ENCODE data around the gene UNKL.

The UNKL gene

GRCh38 chr16:1367486-1368174 is 46.9 kb downstream of the UNKL start:
- peaks cover 54% of the 10 kb centered on the region for H3K36me3 ChIP-seq (ENCODE audit: control insufficient read depth, insufficient read depth, low read length)
- no peak overlapping the region for H3K9ac ChIP-seq (ENCODE audit: low read length)
- no peaks in the 10 kb centered on the region for H3K4me1 ChIP-seq (ENCODE audit: control insufficient read depth, insufficient read depth, low read length)
- H3K27ac ChIP-seq (ENCODE audit: low read depth, low read length): no peak overlapping the region
- no peaks in the 10 kb centered on the region for H3K27me3 ChIP-seq (ENCODE audit: control insufficient read depth, insufficient read depth, low read length)
- no peaks in the 10 kb centered on the region for H3K9me3 ChIP-seq (ENCODE audit: control insufficient read depth, insufficient read depth, low read depth, low read length)
- no peak overlapping the region for H3K4me3 ChIP-seq (ENCODE audit: low read depth, low read length)

- Histone ChIP-seq H3K27ac (ENCODE audit: low read depth, low read length) (no peak overlapping the region), H3K27me3 (ENCODE audit: control insufficient read depth, insufficient read depth, low read length) (no peaks in the 10 kb centered on the region), H3K4me1 (ENCODE audit: control insufficient read depth, insufficient read depth, low read length) (no peaks in the 10 kb centered on the region), H3K9me3 (ENCODE audit: control insufficient read depth, insufficient read depth, low read depth, low read length) (no peaks in the 10 kb centered on the region), H3K36me3 (ENCODE audit: control insufficient read depth, insufficient read depth, low read length) (peaks cover 62% of the 10 kb centered on the region), H3K9ac (ENCODE audit: low read length) (no peak overlapping the region), H3K4me3 (ENCODE audit: low read depth, low read length) (no peak overlapping the region)
Measured at GRCh38 chr16:1366712-1367299, 47.7 kb downstream of the UNKL start.

- H3K36me3 ChIP-seq (ENCODE audit: control insufficient read depth, insufficient read depth, low read length): peaks cover 60% of the 10 kb centered on the region
- no peak overlapping the region for H3K9ac ChIP-seq (ENCODE audit: low read length)
- H3K27ac ChIP-seq (ENCODE audit: low read depth, low read length): no peak overlapping the region
Measured at GRCh38 chr16:1366060-1366711, 48.3 kb downstream of the UNKL start.

DNA sequence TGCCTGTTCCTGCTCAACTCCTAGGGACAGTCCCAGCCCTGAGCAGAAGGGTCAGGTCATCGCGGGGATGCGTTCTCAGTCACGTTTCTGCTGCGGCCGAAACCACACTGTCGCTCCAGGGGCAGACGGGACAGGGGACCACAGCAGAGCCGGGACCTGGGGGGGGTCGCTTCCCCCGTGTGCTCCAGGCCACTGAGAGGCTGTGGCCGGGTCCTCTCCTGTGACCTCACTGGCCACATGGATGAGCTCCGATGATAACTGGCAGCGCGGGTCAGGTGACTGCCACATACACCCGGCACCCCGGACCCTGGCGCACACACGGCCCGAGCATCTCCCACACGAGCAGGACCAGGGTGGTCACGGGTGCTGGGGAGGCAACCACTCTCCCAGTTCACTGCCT is 50.0 kb downstream of the UNKL start:
- H3K9me3 ChIP-seq (ENCODE audit: control insufficient read depth, insufficient read depth, low read depth, low read length): no peaks in the 10 kb centered on the region
- H3K27me3 ChIP-seq (ENCODE audit: control insufficient read depth, insufficient read depth, low read length): no peaks in the 10 kb centered on the region
- H3K4me1 ChIP-seq (ENCODE audit: control insufficient read depth, insufficient read depth, low read length): no peaks in the 10 kb centered on the region
- H3K9ac ChIP-seq (ENCODE audit: low read length): no peak overlapping the region
- H3K4me3 ChIP-seq (ENCODE audit: low read depth, low read length): no peak overlapping the region
- peaks cover 58% of the 10 kb centered on the region for H3K36me3 ChIP-seq (ENCODE audit: control insufficient read depth, insufficient read depth, low read length)
- H3K27ac ChIP-seq (ENCODE audit: low read depth, low read length): no peak overlapping the region

More at GRCh38 chr16:1366060-1366711, 48.3 kb downstream of the UNKL start:
- Histone ChIP-seq H3K27me3 (ENCODE audit: control insufficient read depth, insufficient read depth, low read length) (no peaks in the 10 kb centered on the region), H3K4me1 (ENCODE audit: control insufficient read depth, insufficient read depth, low read length) (no peaks in the 10 kb centered on the region), H3K4me3 (ENCODE audit: low read depth, low read length) (no peak overlapping the region), H3K9me3 (ENCODE audit: control insufficient read depth, insufficient read depth, low read depth, low read length) (no peaks in the 10 kb centered on the region)

- Histone ChIP-seq H3K9me3 (ENCODE audit: control insufficient read depth, insufficient read depth, low read depth, low read length) (no peaks in the 10 kb centered on the region), H3K36me3 (ENCODE audit: control insufficient read depth, insufficient read depth, low read length) (peaks cover 59% of the 10 kb centered on the region), H3K27me3 (ENCODE audit: control insufficient read depth, insufficient read depth, low read length) (no peaks in the 10 kb centered on the region), H3K4me1 (ENCODE audit: control insufficient read depth, insufficient read depth, low read length) (no peaks in the 10 kb centered on the region), H3K27ac (ENCODE audit: low read depth, low read length) (no peak overlapping the region), H3K4me3 (ENCODE audit: low read depth, low read length) (no peak overlapping the region), H3K9ac (ENCODE audit: low read length) (no peak overlapping the region)
Measured at GRCh38 chr16:1363501-1364041, 50.9 kb downstream of the UNKL start.

DNA sequence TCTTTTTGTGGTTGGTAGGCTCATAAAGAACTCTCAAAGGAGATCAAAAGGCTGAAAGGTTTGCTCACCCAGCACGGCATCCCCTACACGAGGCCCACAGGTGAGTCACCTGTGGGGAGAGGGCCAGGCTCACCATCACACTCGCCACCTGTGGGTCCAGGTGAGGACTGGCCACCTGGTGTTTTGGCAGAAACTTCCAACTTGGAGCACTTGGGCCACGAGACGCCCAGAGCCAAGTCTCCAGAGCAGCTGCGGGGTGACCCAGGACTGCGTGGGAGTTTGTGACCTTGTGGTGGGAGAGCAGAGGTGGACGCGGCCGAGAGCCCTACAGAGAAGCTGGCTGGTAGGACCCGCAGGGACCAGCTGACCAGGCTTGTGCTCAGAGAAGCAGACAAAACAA is 51.7 kb downstream of the UNKL start:
- no peaks in the 10 kb centered on the region for H3K9me3 ChIP-seq (ENCODE audit: control insufficient read depth, insufficient read depth, low read depth, low read length)
- H3K27ac ChIP-seq (ENCODE audit: low read depth, low read length): no peak overlapping the region
- H3K36me3 ChIP-seq (ENCODE audit: control insufficient read depth, insufficient read depth, low read length): peaks cover 59% of the 10 kb centered on the region
- H3K4me3 ChIP-seq (ENCODE audit: low read depth, low read length): no peak overlapping the region
- H3K9ac ChIP-seq (ENCODE audit: low read length): no peak overlapping the region
- H3K4me1 ChIP-seq (ENCODE audit: control insufficient read depth, insufficient read depth, low read length): no peaks in the 10 kb centered on the region
- no peaks in the 10 kb centered on the region for H3K27me3 ChIP-seq (ENCODE audit: control insufficient read depth, insufficient read depth, low read length)

GRCh38 chr16:1361685-1362360 is 52.7 kb downstream of the UNKL start:
- Histone ChIP-seq H3K9me3 (ENCODE audit: control insufficient read depth, insufficient read depth, low read depth, low read length) (no peaks in the 10 kb centered on the region), H3K4me1 (ENCODE audit: control insufficient read depth, insufficient read depth, low read length) (no peaks in the 10 kb centered on the region), H3K27me3 (ENCODE audit: control insufficient read depth, insufficient read depth, low read length) (no peaks in the 10 kb centered on the region), H3K9ac (ENCODE audit: low read length) (no peak overlapping the region), H3K27ac (ENCODE audit: low read depth, low read length) (no peak overlapping the region), H3K4me3 (ENCODE audit: low read depth, low read length) (no peak overlapping the region), H3K36me3 (ENCODE audit: control insufficient read depth, insufficient read depth, low read length) (peaks cover 55% of the 10 kb centered on the region)

- Histone ChIP-seq H3K9me3 (ENCODE audit: control insufficient read depth, insufficient read depth, low read depth, low read length) (no peaks in the 10 kb centered on the region), H3K36me3 (ENCODE audit: control insufficient read depth, insufficient read depth, low read length) (peaks cover 25% of the 10 kb centered on the region), H3K27me3 (ENCODE audit: control insufficient read depth, insufficient read depth, low read length) (no peaks in the 10 kb centered on the region), H3K4me3 (ENCODE audit: low read depth, low read length) (no peak overlapping the region), H3K4me1 (ENCODE audit: control insufficient read depth, insufficient read depth, low read length) (no peaks in the 10 kb centered on the region), H3K27ac (ENCODE audit: low read depth, low read length) (no peak overlapping the region), H3K9ac (ENCODE audit: low read length) (no peak overlapping the region)
Measured at GRCh38 chr16:1357906-1358566, 56.5 kb downstream of the UNKL start.

- Histone ChIP-seq H3K4me1 (ENCODE audit: control insufficient read depth, insufficient read depth, low read length) (peaks cover 2% of the 10 kb centered on the region; the same call in 1 of the 2 replicates), H3K27ac (ENCODE audit: low read depth, low read length) (no peak overlapping the region), H3K36me3 (ENCODE audit: control insufficient read depth, insufficient read depth, low read length) (peaks cover 9% of the 10 kb centered on the region; the same call in 1 of the 2 replicates), H3K9me3 (ENCODE audit: control insufficient read depth, insufficient read depth, low read depth, low read length) (no peaks in the 10 kb centered on the region), H3K9ac (ENCODE audit: low read length) (no peak overlapping the region), H3K4me3 (ENCODE audit: low read depth, low read length) (no peak overlapping the region), H3K27me3 (ENCODE audit: control insufficient read depth, insufficient read depth, low read length) (no peaks in the 10 kb centered on the region)
Measured at GRCh38 chr16:1356061-1356900, 58.2 kb downstream of the UNKL start.

GRCh38 chr16:1355591-1355990 is 58.9 kb downstream of the UNKL start:
- H3K27ac ChIP-seq (ENCODE audit: low read depth, low read length): no peak overlapping the region
- no peaks in the 10 kb centered on the region for H3K27me3 ChIP-seq (ENCODE audit: control insufficient read depth, insufficient read depth, low read length)
- H3K9me3 ChIP-seq (ENCODE audit: control insufficient read depth, insufficient read depth, low read depth, low read length): no peaks in the 10 kb centered on the region
- no peak overlapping the region for H3K9ac ChIP-seq (ENCODE audit: low read length)
- peaks cover 4% of the 10 kb centered on the region for H3K36me3 ChIP-seq (ENCODE audit: control insufficient read depth, insufficient read depth, low read length)
- no peak overlapping the region for H3K4me3 ChIP-seq (ENCODE audit: low read depth, low read length)
- H3K4me1 ChIP-seq (ENCODE audit: control insufficient read depth, insufficient read depth, low read length): peaks cover 7% of the 10 kb centered on the region

All from HUES6 (cell line).